ENCODE results near the gene NPM3.

Gene NPM3

GRCh38 chr10:101749047-101750016, 33.9 kb downstream of the NPM3 start:
- no peak for DNase-seq

GRCh38 chr10:101748496-101748895, 34.8 kb downstream of the NPM3 start:
- DNase-seq: no peak

- DNase-seq: no peak
Measured at GRCh38 chr10:101745074-101745696, 38.1 kb downstream of the NPM3 start.

- no peak for DNase-seq
Measured at GRCh38 chr10:101744267-101744666, 39.0 kb downstream of the NPM3 start.

- no peak for DNase-seq
Measured at GRCh38 chr10:101741938-101742337, 41.3 kb downstream of the NPM3 start.

GRCh38 chr10:101736666-101737065, 46.6 kb downstream of the NPM3 start:
- DNase-seq: no peak

GRCh38 chr10:101732096-101732495, 51.1 kb downstream of the NPM3 start:
- DNase-seq: no peak
